ENCODE results near the gene ROGDI.

The ROGDI gene

GRCh38 chr16:4813251-4814003 is 11.0 kb upstream of the ROGDI start:
- no peak for DNase-seq

DNA sequence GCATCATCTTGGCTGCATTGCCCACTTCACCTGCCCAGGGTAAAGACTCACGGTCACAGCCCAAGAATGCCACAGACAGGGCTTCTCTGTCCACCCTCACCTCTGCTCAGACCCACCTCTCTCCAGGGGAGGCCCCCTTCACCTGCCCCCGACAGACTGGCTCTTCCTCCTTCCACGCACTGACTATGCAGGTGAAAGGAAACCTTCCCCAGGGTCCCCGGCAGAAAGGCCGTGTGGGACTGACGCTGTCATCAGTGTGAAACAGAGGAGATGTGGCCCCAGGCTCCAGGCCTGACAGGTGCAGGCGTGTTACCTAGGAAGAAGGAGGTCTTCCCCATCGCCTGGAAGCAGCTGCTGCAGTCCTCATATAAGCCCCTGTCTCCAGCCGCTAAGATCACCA is 9.3 kb upstream of the ROGDI start:
- no peak for DNase-seq

GRCh38 chr16:4811242-4811641 is 8.8 kb upstream of the ROGDI start:
- DNase-seq = no peak

DNA sequence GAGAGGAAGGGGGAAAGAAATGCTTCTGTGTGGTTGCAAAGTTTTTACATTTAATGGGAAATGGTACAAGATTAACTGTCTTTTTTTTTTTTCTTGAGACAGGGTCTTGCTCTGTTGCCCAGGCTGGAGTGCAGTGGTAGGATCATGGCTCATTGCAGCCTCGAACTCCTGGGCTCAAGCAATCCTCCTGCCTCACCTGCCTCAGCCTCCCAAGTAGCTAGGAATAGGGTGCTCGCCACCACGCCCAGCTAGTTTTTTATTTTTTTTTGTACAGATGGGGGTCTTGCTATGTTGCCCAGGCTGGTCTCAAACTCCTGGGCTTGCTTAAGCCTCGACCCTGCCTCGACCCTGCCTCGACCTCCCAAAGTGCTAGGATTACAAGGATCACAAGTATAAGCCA is 3.8 kb upstream of the ROGDI start:
- DNase-seq = no peak

- DNase-seq = peak; percentile 20
Observed at GRCh38 chr16:4805231-4805630, 2.8 kb upstream of the ROGDI start.

DNA sequence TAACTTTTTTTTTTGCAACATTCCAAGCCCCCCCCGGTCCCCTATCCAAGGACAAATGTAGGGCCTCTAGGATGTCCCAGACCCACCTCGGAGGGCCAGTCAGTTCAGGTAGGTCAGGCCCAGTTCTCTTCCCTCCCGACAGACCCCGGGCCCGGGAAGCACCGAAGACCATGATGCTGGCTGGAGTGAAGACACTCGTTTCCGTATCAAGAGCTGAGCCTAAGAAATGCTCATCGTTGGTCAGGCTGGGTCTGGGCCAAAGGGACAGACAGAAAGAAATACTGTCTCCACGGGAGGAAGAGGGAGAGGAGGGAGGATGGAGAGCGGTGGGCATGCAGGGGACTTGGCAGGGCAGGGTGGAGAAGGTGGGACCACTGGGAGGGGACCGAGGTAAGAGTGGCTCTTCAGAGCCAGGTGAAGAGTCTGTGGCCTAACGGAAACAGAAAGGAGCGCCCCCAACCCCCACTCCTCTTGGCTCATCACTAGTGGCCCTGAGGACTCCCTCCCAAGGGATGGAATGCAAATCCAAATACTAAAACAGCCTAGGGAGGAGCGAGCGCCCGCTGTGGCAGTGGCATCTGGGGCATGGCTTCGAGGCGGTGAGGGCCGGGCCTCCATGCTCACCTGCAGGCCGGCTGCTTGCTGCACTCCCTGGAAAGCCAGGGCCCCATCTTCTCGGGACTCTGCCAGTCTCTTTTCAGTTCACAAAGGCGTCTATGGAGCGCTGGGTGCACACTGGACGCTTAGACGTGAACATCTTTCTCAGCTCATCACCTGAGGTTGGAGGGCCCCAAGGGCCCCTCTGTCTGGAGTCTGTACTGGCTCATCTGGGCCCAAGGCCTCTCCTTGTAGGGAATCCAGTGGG is 1.7 kb upstream of the ROGDI start:
- no peak for DNase-seq

DNA sequence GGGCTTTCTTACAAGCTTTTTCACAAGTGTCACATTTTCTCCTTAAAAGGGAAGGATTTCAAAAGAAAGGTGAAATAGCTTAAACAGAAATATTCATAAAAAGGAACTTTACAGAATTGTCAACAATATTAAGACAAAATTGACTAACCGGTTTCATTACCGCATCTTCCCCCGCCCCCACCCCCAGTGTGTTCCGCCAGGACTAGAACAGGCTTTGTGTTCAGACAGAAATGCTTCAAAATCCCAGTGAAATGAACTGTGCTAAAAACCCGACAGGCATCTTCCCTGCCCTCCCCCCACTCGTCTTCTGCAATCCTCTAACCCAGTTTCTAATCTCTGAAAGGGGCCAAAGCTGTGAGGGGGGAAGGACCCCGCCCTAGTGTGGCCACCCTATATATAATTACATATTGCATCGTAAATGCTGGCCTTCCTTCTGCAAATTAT is 990 bp upstream of the ROGDI start:
- peak; percentile 28 for DNase-seq

- DNase-seq = peak; percentile 95
Observed at GRCh38 chr16:4802659-4803287, 340 bp upstream of the ROGDI start.

- DNase-seq = peak; percentile 45
Observed at GRCh38 chr16:4801051-4801961, 1.1 kb downstream of the ROGDI start.

DNA sequence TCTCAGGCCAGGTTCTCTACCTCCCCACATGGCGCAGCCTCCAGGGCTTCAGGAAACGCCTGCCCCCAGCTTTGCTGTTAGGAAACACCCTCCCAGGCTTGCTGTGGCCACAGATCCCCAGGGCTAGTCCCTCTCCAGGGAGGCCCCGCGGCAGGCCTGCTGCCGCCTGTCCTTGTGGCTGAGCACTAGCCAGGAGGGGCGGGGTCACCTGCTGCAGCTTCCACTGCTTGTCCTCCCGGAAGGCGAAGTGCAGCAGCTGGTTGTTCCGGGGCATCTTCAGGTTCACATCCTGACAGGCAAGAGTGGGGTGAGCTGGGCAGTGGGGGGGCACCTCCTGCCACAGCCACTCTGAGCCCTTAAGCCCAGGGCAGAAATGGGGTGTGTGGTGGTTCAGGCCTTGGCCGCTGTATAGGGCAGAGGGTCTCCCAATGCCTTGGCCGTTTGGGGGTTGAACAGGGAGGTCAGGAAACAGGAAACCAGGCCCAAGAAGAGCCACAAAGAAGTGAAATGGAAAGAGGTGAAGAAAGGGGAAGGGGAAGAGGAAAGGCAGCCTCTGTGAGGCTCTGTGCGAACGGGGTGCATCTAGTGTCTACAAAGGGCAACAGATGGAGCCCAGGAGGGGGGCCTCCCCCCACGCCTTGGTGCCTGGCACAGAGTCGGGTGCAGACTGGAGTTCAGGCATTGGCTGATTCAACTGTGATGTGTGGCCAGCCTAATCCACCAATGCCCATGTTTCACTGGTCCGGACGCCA is 2.0 kb downstream of the ROGDI start:
- peak; percentile 94 for DNase-seq

DNA sequence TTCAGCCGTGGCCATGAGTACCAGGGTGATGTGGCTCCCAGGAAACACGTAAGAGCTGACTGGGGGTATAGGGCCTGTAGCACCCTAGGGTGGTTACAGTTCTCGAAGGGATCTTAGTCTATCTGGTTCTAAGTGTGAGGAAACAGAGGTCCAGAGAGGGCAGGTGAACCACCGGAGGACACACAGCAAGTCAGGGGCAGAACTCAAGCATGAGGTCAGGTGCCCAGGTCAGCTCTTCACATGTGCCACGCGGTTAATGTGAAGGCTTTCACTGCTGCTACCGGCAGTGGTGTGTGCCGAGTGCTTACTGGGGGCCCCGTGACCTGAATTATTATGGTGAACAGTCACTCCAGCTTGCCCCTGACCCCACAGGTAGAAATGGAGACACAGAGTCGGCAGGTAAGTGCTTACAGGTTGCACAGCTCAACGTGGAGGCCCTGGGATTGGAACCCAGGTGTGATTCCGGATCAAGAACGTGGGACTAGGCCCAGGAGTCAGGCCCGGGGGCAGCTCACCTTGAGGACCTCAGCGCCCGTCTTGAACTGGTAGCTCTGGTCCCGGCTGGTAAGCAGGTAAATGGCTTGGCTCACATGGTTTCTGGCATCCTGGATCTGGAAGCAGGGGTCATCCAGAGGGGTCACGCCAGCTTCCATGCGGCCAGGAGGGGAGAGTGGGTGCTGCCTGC is 3.1 kb downstream of the ROGDI start:
- DNase-seq = no peak

- no peak for DNase-seq
Observed at GRCh38 chr16:4798456-4798855, 4.0 kb downstream of the ROGDI start.

- no peak for DNase-seq
Observed at GRCh38 chr16:4797805-4798252, 4.6 kb downstream of the ROGDI start.

GRCh38 chr16:4796982-4797804 is 5.2 kb downstream of the ROGDI start:
- no peak for DNase-seq

- DNase-seq = peak; percentile 56
Observed at GRCh38 chr16:4795828-4796572, 6.4 kb downstream of the ROGDI start.

DNA sequence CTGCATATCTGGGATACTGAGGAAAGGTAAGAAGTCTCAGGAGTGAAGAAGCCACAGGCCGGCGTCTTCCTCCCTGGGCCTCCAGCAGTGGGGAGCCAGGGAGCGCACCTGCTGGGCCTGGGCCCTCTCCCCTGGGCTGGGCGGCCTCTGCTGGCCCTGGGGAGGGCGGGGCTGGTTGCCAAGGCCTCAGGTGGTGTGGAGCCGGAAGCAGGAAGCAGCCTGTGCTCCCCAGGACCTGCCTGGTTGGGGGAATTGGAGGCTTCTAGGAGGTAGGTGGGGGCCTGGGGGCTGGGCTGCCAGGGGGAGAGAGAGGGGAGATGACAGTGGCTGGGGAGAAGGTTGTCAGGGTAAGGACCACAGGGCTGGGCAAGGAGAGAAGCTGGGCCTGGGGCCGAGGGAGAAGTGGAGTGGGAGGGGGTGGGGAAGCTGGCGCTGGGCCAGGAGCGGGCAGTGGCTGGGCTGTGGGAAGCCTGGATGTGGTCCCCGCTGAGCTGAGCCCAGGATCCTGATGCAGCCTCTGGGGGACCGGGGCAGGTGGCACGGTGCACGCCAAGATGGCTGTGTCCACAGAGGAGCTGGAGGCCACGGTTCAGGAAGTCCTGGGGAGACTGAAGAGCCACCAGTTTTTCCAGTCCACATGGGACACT is 7.1 kb downstream of the ROGDI start, which contains the start of gene SMIM22:
Gene SMIM22 (plus strand): TSS at position 189 of the 647 bp plus-strand sequence. CDS start 366 bp downstream, at position 555.
- DNase-seq = peak; percentile 90

DNA sequence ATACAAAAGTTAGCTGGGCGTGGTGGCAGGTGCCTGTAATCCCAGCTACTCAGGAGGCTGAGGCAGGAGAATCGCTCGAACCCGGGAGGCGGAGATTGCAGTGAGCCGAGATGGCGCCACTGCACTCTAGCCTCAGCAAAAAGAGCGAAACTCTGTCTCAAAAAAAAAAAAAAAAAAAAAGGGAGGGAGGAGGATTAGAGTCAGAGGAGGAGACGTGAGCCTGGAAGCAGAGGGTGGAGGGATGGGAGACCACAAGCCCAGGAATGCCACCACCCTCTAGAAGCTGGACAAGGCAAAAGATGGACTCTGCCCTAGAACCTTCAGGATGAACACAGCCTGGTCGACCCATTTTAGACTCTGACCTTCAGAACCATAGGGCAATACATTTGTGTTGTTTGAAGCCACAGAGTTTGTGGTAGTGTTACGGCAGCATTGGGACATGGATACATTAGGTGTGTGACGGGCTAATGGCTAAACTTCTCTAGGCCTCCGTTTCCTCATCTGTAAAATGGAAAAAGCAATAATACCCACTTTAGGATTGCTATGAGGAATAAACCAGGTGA is 9.4 kb downstream of the ROGDI start:
- DNase-seq = no peak

GRCh38 chr16:4790871-4791270 is 11.6 kb downstream of the ROGDI start:
- DNase-seq = no peak
